ENCODE measurements around the gene SLC24A5. TPM values are rescaled to one million over a fixed set of nuclear protein-coding genes. Genes with fewer than 3 reads are reported as not detected.

Gene SLC24A5
- 10 to 100 TPM in 1 of 4 donors, 1 to 10 TPM in 3; 3.9 to 13.0 (median 6.9) TPM for total RNA-seq

DNA sequence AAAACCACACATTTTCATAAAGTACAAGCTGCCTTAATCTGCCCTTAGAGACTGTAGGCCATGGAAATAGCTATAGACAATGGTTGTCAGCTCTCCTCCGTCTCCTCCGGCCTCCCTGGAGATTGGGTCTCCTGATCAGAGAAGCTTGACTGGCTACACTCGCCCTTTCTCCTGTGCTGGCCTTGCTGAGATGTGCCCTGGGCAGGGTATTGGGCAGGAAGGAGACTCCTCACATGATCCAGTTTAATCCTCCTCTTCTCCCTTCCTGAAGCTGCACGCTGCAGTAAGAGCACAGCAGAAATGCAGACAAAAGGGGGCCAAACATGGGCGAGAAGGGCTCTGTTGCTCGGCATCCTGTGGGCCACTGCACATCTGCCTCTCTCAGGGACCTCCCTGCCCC, at the start of gene SLC24A5:
Gene SLC24A5 (plus strand): TSS at position 246 of the 400 bp plus-strand sequence. CDS start 55 bp downstream, at position 301.
- H3K4me3 ChIP-seq = no peak within 1 kb of the TSS
- no peaks in the 10 kb centered on the region for H3K36me3 ChIP-seq
- WGBS = 74% methylated on average over 6 of the region's 6 CpGs
- H3K9me3 ChIP-seq = no peaks in the 10 kb centered on the region
- no peak for TF ChIP-seq POLR2AphosphoS5 (IDR thresholded peaks at IDR 0.05)
- TF ChIP-seq, protein P1, sequence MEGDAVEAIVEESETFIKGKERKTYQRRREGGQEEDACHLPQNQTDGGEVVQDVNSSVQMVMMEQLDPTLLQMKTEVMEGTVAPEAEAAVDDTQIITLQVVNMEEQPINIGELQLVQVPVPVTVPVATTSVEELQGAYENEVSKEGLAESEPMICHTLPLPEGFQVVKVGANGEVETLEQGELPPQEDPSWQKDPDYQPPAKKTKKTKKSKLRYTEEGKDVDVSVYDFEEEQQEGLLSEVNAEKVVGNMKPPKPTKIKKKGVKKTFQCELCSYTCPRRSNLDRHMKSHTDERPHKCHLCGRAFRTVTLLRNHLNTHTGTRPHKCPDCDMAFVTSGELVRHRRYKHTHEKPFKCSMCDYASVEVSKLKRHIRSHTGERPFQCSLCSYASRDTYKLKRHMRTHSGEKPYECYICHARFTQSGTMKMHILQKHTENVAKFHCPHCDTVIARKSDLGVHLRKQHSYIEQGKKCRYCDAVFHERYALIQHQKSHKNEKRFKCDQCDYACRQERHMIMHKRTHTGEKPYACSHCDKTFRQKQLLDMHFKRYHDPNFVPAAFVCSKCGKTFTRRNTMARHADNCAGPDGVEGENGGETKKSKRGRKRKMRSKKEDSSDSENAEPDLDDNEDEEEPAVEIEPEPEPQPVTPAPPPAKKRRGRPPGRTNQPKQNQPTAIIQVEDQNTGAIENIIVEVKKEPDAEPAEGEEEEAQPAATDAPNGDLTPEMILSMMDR (IDR thresholded peaks at IDR 0.05) = no peak
- no peak for TF ChIP-seq EP300 (IDR thresholded peaks at IDR 0.05)
- TF ChIP-seq POLR2A (IDR thresholded peaks at IDR 0.05) = no peak
- no peaks in the 10 kb centered on the region for H3K27me3 ChIP-seq
- no peak within 1 kb of the TSS for H3K27ac ChIP-seq
- H3K4me1 ChIP-seq = no peaks in the 10 kb centered on the region
- DNase-seq (ENCODE audit: low spot score in 2 of 2) = no peak

- H3K36me3 ChIP-seq = no peaks in the 10 kb centered on the region
- peaks cover 8% of the 10 kb centered on the region for H3K27me3 ChIP-seq
- no peak for TF ChIP-seq EP300 (IDR thresholded peaks at IDR 0.05)
- no peak for TF ChIP-seq POLR2A (IDR thresholded peaks at IDR 0.05)
- TF ChIP-seq, protein P1 (IDR thresholded peaks at IDR 0.05) = no peak
- TF ChIP-seq POLR2AphosphoS5 (IDR thresholded peaks at IDR 0.05) = no peak
- WGBS = 86% methylated on average over 6 of the region's 6 CpGs
- no peaks in the 10 kb centered on the region for H3K9me3 ChIP-seq
- no peak for DNase-seq (ENCODE audit: low spot score in 2 of 2)
- H3K4me3 ChIP-seq = no peak overlapping the region
- no peak overlapping the region for H3K27ac ChIP-seq
- no peaks in the 10 kb centered on the region for H3K4me1 ChIP-seq
These were observed 47.8 kb upstream of the SLC24A5 start for GRCh38 chr15:48072941-48073340.

GRCh38 chr15:48073881-48074280, 46.9 kb upstream of the SLC24A5 start:
- WGBS = 85% methylated on average over 4 of the region's 4 CpGs
- H3K27ac ChIP-seq = no peak overlapping the region
- peaks cover 8% of the 10 kb centered on the region for H3K27me3 ChIP-seq
- H3K4me1 ChIP-seq = no peaks in the 10 kb centered on the region
- H3K4me3 ChIP-seq = no peak overlapping the region
- no peaks in the 10 kb centered on the region for H3K36me3 ChIP-seq
- no peaks in the 10 kb centered on the region for H3K9me3 ChIP-seq
- no peak for DNase-seq (ENCODE audit: low spot score in 2 of 2)
- TF ChIP-seq POLR2A (IDR thresholded peaks at IDR 0.05) (no peak), POLR2AphosphoS5 (IDR thresholded peaks at IDR 0.05) (no peak), EP300 (IDR thresholded peaks at IDR 0.05) (no peak)
- TF ChIP-seq, protein P1 (IDR thresholded peaks at IDR 0.05) = no peak

DNA sequence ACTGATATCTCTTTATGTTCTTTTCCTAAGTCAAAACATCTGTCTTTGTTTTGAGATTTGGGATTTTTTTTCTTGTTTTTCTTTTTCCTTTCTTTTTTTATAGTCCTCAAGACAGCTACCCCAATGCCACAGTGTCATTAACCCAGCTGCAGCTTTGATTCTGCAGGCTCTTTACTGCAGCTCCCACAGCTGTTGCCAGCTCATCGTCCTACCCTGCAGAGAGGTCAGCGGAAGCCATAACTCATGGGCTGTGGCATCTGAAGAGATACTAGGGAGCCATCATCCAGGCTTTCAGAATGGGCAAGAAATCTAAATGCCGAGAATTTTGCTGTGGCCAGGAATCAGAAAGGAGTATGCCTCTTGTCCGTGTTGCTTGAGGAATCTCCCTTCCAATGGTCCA, 44.3 kb upstream of the SLC24A5 start:
- TF ChIP-seq, protein P1 (IDR thresholded peaks at IDR 0.05) = no peak
- TF ChIP-seq POLR2AphosphoS5 (IDR thresholded peaks at IDR 0.05) (no peak), EP300 (IDR thresholded peaks at IDR 0.05) (no peak), POLR2A (IDR thresholded peaks at IDR 0.05) (no peak)
- 48% methylated on average over 4 of the region's 4 CpGs for WGBS
- no peak for DNase-seq (ENCODE audit: low spot score in 2 of 2)

GRCh38 chr15:48077616-48078184, 43.1 kb upstream of the SLC24A5 start:
- H3K4me3 ChIP-seq = no peak overlapping the region
- no peak overlapping the region for H3K27ac ChIP-seq
- WGBS = 54% methylated on average over 1 of the region's 1 CpG
- H3K36me3 ChIP-seq = no peaks in the 10 kb centered on the region
- no peak for DNase-seq (ENCODE audit: low spot score in 2 of 2)
- H3K9me3 ChIP-seq = no peaks in the 10 kb centered on the region
- H3K4me1 ChIP-seq = no peaks in the 10 kb centered on the region
- peaks cover 8% of the 10 kb centered on the region for H3K27me3 ChIP-seq
- TF ChIP-seq, protein P1 (IDR thresholded peaks at IDR 0.05) = no peak
- no peak for TF ChIP-seq POLR2AphosphoS5 (IDR thresholded peaks at IDR 0.05)
- TF ChIP-seq POLR2A (IDR thresholded peaks at IDR 0.05) = no peak
- no peak for TF ChIP-seq EP300 (IDR thresholded peaks at IDR 0.05)

More for the DNA sequence above, 44.3 kb upstream of the SLC24A5 start:
- Histone ChIP-seq H3K4me3 (no peak overlapping the region), H3K27ac (no peak overlapping the region), H3K36me3 (no peaks in the 10 kb centered on the region), H3K27me3 (peaks cover 8% of the 10 kb centered on the region), H3K9me3 (no peaks in the 10 kb centered on the region), H3K4me1 (no peaks in the 10 kb centered on the region)
